GM23338 (cell line): Measurements from ENCODE around the gene DDX4.

Experiments used
- CREB1 ChIP-seq: fragments of 250-450 bp; sonication (Bioruptor Pico); IDR thresholded peaks from 2 replicates; pipeline ENCODE4 v1.5.0; 2020; ENCODE audit warnings: low read depth, mild to moderate bottlenecking, moderate library complexity
- CTCF ChIP-seq, 2 experiments: fragments of 200-600 bp in 1 of 2; sonication (generic) in 1 of 2; conservative IDR thresholded peaks; 2 replicates each; pipeline versions ENCODE4 v1.5.1 to v1.6.1; 2016 to 2017; ENCODE audit warnings: antibody characterized with exemption in 2 of 2, low read depth in 2 of 2, mild to moderate bottlenecking in 2 of 2, moderate library complexity in 1 of 2
- ETS1 ChIP-seq: IDR thresholded peaks from 2 replicates; pipeline ENCODE4 v1.6.1; 2016; ENCODE audit warnings: antibody characterized with exemption
- EZH2 ChIP-seq: fragments of 200-600 bp; sonication (generic); IDR thresholded peaks from one replicate; pipeline ENCODE4 v1.8.0; 2017; ENCODE audit warnings: antibody characterized with exemption, mild to moderate bottlenecking, low read depth; ENCODE audit not compliant: unreplicated experiment
- EZH2phosphoT487 ChIP-seq: fragments of 200-600 bp; sonication (generic); IDR thresholded peaks from one replicate; pipeline ENCODE4 v1.8.1; 2018; ENCODE audit warnings: antibody characterized with exemption; ENCODE audit not compliant: unreplicated experiment
- NANOG ChIP-seq: IDR thresholded peaks from 2 replicates; pipeline ENCODE4 v1.6.1; 2016; ENCODE audit warnings: antibody characterized with exemption, borderline replicate concordance
- POLR2AphosphoS5 ChIP-seq: IDR thresholded peaks from 2 replicates; pipeline ENCODE4 v1.6.1; 2016; ENCODE audit warnings: antibody characterized with exemption, low read depth
- REST ChIP-seq: IDR thresholded peaks from one replicate; pipeline ENCODE4 v1.6.1; 2018; ENCODE audit warnings: antibody characterized with exemption; ENCODE audit not compliant: unreplicated experiment
- STAT1 ChIP-seq: IDR thresholded peaks from one replicate; pipeline ENCODE4 v1.6.1; 2016; ENCODE audit warnings: antibody characterized with exemption; ENCODE audit not compliant: unreplicated experiment
- ZNF114 ChIP-seq: fragments of 250-450 bp; sonication (Bioruptor Pico); IDR thresholded peaks from 2 replicates; pipeline ENCODE4 v1.5.0; 2020; ENCODE audit warnings: mild to moderate bottlenecking, moderate library complexity
- ZNF462 ChIP-seq: fragments of 250-450 bp; sonication (Bioruptor Pico); IDR thresholded peaks from 2 replicates; pipeline ENCODE4 v1.5.0; 2020; ENCODE audit warnings: mild to moderate bottlenecking, moderate library complexity

- TF ChIP-seq CTCF (conservative IDR thresholded peaks at IDR 0.05; ENCODE audit: low read depth in 2 of 2) (no peak), POLR2AphosphoS5 (no peak), EZH2phosphoT487 (no peak), STAT1 (no peak), ETS1 (no peak), NANOG (no peak), CREB1 (CRISPR knock-in tag) (no peak), EZH2 (no peak), REST (no peak), ZNF114 (CRISPR knock-in tag) (no peak), ZNF462 (CRISPR knock-in tag) (no peak)
Measured at GRCh38 chr5:55866485-55866884, 128.6 kb downstream of the DDX4 start.
